Endothelial cell (in vitro differentiated cells): Measurements from ENCODE around the gene PDE1C. TPM values are rescaled to one million over a fixed set of nuclear protein-coding genes. Genes with fewer than 3 reads are reported as not detected.
A peak's percentile ranks its signal among the peaks of the same experiment; 100 is the strongest.

Source experiments
- DNase-seq: peaks from one replicate; pipeline ENCODE4 v3.0.0; 2021; ENCODE audit warnings: low spot score
- H3K27ac Mint-ChIP-seq: one replicate; pipeline ENCODE4 v1.8.0; 2021; ENCODE audit warnings: mixed read lengths, inconsistent platforms; ENCODE audit not compliant: unreplicated experiment
- H3K27me3 Mint-ChIP-seq: one replicate; pipeline ENCODE4 v1.8.0; 2021; ENCODE audit warnings: mild to moderate bottlenecking, moderate library complexity, mixed read lengths, inconsistent platforms; ENCODE audit not compliant: unreplicated experiment
- H3K36me3 Mint-ChIP-seq: one replicate; pipeline ENCODE4 v1.8.0; 2021; ENCODE audit warnings: mild to moderate bottlenecking, low read depth, mixed read lengths, inconsistent platforms; ENCODE audit not compliant: unreplicated experiment
- H3K4me1 Mint-ChIP-seq: one replicate; pipeline ENCODE4 v1.8.0; 2021; ENCODE audit warnings: mild to moderate bottlenecking, mixed read lengths, inconsistent platforms; ENCODE audit not compliant: unreplicated experiment
- H3K4me3 Mint-ChIP-seq: one replicate; pipeline ENCODE4 v1.8.0; 2021; ENCODE audit warnings: mild to moderate bottlenecking, mixed read lengths, inconsistent platforms; ENCODE audit not compliant: unreplicated experiment
- H3K9me3 Mint-ChIP-seq: one replicate; pipeline ENCODE4 v1.8.0; 2021; ENCODE audit warnings: mixed read lengths, inconsistent platforms; ENCODE audit not compliant: unreplicated experiment
- total RNA-seq: library from RNA; stranded (reverse); fragmentation: NEBNext Ultra II Directional; extraction: Animal tissue kit (Norgen Biotek cat#: 25700); gene quantifications from one replicate; pipeline ENCODE4 v1.2.1, GENCODE V29; 2021; ENCODE audit not compliant: unreplicated experiment
- TF ChIP-seq, protein P1 (sequence below): fragments of 200-600 bp; sonication (generic); IDR thresholded peaks from one replicate; pipeline ENCODE4 v1.5.0; 2021; ENCODE audit warnings: antibody characterized with exemption; ENCODE audit not compliant: unreplicated experiment

Gene PDE1C
- total RNA-seq, 1 donor from 2014 or later: 2.9 TPM

GRCh38 chr7:32039000-32039756, 31.0 kb downstream of the PDE1C start:
- Mint-ChIP-seq H3K36me3 (peaks cover 5% of the 10 kb centered on the region), H3K9me3 (no peaks in the 10 kb centered on the region), H3K4me1 (no peaks in the 10 kb centered on the region), H3K27ac (no peak overlapping the region), H3K4me3 (no peak overlapping the region), H3K27me3 (peaks cover 2% of the 10 kb centered on the region)
- TF ChIP-seq, protein P1, sequence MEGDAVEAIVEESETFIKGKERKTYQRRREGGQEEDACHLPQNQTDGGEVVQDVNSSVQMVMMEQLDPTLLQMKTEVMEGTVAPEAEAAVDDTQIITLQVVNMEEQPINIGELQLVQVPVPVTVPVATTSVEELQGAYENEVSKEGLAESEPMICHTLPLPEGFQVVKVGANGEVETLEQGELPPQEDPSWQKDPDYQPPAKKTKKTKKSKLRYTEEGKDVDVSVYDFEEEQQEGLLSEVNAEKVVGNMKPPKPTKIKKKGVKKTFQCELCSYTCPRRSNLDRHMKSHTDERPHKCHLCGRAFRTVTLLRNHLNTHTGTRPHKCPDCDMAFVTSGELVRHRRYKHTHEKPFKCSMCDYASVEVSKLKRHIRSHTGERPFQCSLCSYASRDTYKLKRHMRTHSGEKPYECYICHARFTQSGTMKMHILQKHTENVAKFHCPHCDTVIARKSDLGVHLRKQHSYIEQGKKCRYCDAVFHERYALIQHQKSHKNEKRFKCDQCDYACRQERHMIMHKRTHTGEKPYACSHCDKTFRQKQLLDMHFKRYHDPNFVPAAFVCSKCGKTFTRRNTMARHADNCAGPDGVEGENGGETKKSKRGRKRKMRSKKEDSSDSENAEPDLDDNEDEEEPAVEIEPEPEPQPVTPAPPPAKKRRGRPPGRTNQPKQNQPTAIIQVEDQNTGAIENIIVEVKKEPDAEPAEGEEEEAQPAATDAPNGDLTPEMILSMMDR: peak; percentile 16
- peak; percentile 21 for DNase-seq

DNA sequence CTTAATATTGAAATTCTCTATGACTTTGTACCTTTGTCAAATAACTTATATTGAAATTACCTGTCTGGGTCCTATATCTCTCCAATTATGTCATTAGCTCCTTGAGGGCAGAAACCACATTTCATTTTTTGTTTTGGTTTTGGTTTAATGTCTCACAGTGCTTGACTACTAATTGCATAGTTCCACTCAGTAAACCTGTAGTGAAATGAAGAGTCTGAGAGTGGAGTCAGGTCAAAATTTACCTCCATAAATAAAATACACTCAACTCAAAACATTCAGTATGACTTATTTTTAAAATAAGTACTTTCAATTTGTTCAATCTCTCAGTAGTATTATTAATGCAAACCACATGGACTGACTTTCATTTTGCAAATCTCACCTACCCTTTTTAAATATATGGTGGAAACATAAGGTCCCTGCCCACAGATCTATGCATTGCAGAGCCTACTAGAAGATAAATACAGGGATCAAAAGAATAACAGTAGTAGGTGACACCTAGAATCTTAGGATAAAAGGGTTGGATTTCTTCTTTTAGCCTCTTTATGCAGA, 32.5 kb downstream of the PDE1C start:
- peaks cover 2% of the 10 kb centered on the region for H3K27me3 Mint-ChIP-seq

GRCh38 chr7:32036557-32036956, 33.6 kb downstream of the PDE1C start:
- Mint-ChIP-seq H3K4me3 (no peak overlapping the region), H3K27ac (no peak overlapping the region), H3K36me3 (peaks cover 5% of the 10 kb centered on the region), H3K9me3 (no peaks in the 10 kb centered on the region), H3K27me3 (peaks cover 2% of the 10 kb centered on the region), H3K4me1 (peaks cover under 1% of the 10 kb centered on the region)
- TF ChIP-seq, protein P1: no peak
- no peak for DNase-seq

More for the DNA sequence above, 32.5 kb downstream of the PDE1C start:
- Mint-ChIP-seq H3K27ac (no peak overlapping the region), H3K4me3 (no peak overlapping the region), H3K36me3 (peaks cover 5% of the 10 kb centered on the region), H3K9me3 (no peaks in the 10 kb centered on the region), H3K4me1 (no peaks in the 10 kb centered on the region)
- DNase-seq: no peak
- TF ChIP-seq, protein P1: no peak

- Mint-ChIP-seq H3K27ac (no peak overlapping the region), H3K9me3 (no peaks in the 10 kb centered on the region), H3K27me3 (peaks cover 2% of the 10 kb centered on the region), H3K4me1 (peaks cover 7% of the 10 kb centered on the region), H3K4me3 (no peak overlapping the region), H3K36me3 (peaks cover 5% of the 10 kb centered on the region)
- TF ChIP-seq, protein P1: no peak
- no peak for DNase-seq
These were observed 36.2 kb downstream of the PDE1C start for GRCh38 chr7:32034052-32034451.

DNA sequence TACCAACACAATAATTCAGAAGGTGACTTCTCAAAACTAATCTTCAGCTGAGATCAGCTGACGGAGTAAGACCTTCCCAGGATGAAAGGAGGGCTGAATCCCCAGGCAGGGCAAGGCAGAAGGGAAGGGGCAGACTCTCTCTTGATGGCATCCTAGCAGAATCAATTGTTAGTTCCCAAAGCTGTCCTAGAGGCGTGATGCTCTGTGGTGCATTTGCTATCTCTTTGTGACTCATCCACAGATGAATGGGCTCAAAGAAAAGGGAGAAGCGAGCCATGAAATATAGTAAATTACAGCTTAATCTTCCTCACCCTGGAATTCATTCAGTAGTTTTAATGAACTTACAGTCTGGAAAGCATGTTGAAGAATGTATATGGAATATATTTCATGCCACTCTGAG, 37.2 kb downstream of the PDE1C start:
- TF ChIP-seq, protein P1: no peak
- Mint-ChIP-seq H3K36me3 (peaks cover 5% of the 10 kb centered on the region), H3K27me3 (peaks cover 2% of the 10 kb centered on the region), H3K4me1 (peaks cover 12% of the 10 kb centered on the region), H3K4me3 (no peak overlapping the region), H3K27ac (no peak overlapping the region), H3K9me3 (no peaks in the 10 kb centered on the region)
- DNase-seq: no peak
